Myometrial cell (primary cell): ENCODE measurements around the gene TRMT10A. TPM values are rescaled to one million over a fixed set of nuclear protein-coding genes. Genes with fewer than 3 reads are reported as not detected.

Experiments
- total RNA-seq: library from RNA; depleted of rRNA; stranded (reverse); fragments of >200 nt; gene quantifications from 2 replicates; pipeline ENCODE4 v1.2.3, GENCODE V29; 2015

Gene TRMT10A
- total RNA-seq: 3.5 and 4.6 TPM in 2 replicates

GRCh38 chr4:99563310-99564186, at the start of gene TRMT10A:
Gene TRMT10A, minus strand, starts transcription at chr4:99564039. Its CDS starts 4,701 bp downstream, at chr4:99559338.

GRCh38 chr4:99574530-99575324, 10.9 kb upstream of the TRMT10A start, which contains the start of gene MTTP:
Gene MTTP, plus strand, starts transcription at chr4:99574824. Its CDS starts 86 bp downstream, at chr4:99574910.

GRCh38 chr4:99510721-99511120, 53.1 kb downstream of the TRMT10A start, which contains the start of gene C4orf17:
Gene C4orf17, plus strand, starts transcription at chr4:99511021. Its CDS starts 2,061 bp downstream, at chr4:99513082.

Other genes with a start within 250 kb of the TRMT10A start
- gene ADH1B, start 242.6 kb downstream of the TRMT10A start, total RNA-seq: 0.29 and 1.2 TPM in 2 replicates
- gene ADH1C, start 211.3 kb downstream of the TRMT10A start, total RNA-seq: not detected in 2 replicates
- gene ADH7, start 128.7 kb downstream of the TRMT10A start, total RNA-seq: not detected in 2 replicates
- not detected in 2 replicates for gene C4orf17, start 53.0 kb downstream of the TRMT10A start, total RNA-seq
- under 0.01 and 0.35 TPM in 2 replicates for gene MTTP, start 10.8 kb upstream of the TRMT10A start, total RNA-seq
- gene C4orf54, start 93.8 kb upstream of the TRMT10A start, total RNA-seq: not detected in 2 replicates